ENCODE results near the gene RBM45. TPM values are rescaled to one million over a fixed set of nuclear protein-coding genes. Genes with fewer than 3 reads are reported as not detected.

RBM45 gene
- polyA plus RNA-seq, 1 donor from 2014 or later: 30.3 TPM

DNA sequence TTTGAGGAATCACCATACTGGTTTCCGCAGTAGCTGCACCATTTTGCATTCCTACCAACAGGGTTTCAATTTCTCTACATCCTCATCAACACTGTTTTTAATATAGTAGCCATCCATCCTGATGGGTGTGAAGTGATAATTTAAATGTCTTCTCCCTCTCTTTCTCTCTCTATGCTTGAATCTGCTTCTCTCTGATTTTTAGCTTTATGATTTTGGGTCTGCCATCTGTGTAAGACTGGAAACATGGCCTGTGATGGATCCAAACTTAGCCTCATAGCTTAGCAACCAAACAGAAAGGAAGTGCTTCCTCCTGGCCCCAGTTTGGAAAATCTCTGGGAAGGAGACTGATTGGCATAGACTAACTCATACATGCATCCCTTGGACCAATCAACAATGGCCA, 48.4 kb downstream of the RBM45 start:
- Histone ChIP-seq H3K9ac (ENCODE audit: low read length) (no peak overlapping the region), H3K4me3 (ENCODE audit: low read length) (no peak overlapping the region), H3K9me2 (ENCODE audit: insufficient read depth, low read length) (no peaks in the 10 kb centered on the region), H3K4me2 (ENCODE audit: low read length) (no peak overlapping the region), H3K79me2 (replicated peaks; ENCODE audit: insufficient read depth, low read length) (no peaks in the 10 kb centered on the region), H3K36me3 (ENCODE audit: insufficient read depth, low read length) (no peaks in the 10 kb centered on the region), H3K27ac (ENCODE audit: low read length) (no peak overlapping the region), H3K27me3 (ENCODE audit: insufficient read depth, low read depth, low read length) (no peaks in the 10 kb centered on the region), H4K20me1 (ENCODE audit: insufficient read depth) (no peaks in the 10 kb centered on the region), H3F3A (ENCODE audit: insufficient read depth, low read length, poor library complexity, severe bottlenecking) (no peaks in the 10 kb centered on the region), H3K9me3 (ENCODE audit: low read length) (no peaks in the 10 kb centered on the region), H2AFZ (ENCODE audit: low read depth, low read length) (no peak overlapping the region)
- TF ChIP-seq EP300 (conservative IDR thresholded peaks at IDR 0.05; ENCODE audit: poor library complexity, severe bottlenecking): no peak
- no peak for TF ChIP-seq MXI1 (conservative IDR thresholded peaks at IDR 0.05; ENCODE audit: poor library complexity, severe bottlenecking)
- no peak for TF ChIP-seq TAF1 (IDR thresholded peaks at IDR 0.05; ENCODE audit: low read depth)
- TF ChIP-seq EZH2 (IDR thresholded peaks at IDR 0.05; ENCODE audit: borderline replicate concordance, insufficient read depth, low read length, poor library complexity, severe bottlenecking): no peak
- no peak for TF ChIP-seq POLR2AphosphoS5 (IDR thresholded peaks at IDR 0.05)
- TF ChIP-seq, protein P1, sequence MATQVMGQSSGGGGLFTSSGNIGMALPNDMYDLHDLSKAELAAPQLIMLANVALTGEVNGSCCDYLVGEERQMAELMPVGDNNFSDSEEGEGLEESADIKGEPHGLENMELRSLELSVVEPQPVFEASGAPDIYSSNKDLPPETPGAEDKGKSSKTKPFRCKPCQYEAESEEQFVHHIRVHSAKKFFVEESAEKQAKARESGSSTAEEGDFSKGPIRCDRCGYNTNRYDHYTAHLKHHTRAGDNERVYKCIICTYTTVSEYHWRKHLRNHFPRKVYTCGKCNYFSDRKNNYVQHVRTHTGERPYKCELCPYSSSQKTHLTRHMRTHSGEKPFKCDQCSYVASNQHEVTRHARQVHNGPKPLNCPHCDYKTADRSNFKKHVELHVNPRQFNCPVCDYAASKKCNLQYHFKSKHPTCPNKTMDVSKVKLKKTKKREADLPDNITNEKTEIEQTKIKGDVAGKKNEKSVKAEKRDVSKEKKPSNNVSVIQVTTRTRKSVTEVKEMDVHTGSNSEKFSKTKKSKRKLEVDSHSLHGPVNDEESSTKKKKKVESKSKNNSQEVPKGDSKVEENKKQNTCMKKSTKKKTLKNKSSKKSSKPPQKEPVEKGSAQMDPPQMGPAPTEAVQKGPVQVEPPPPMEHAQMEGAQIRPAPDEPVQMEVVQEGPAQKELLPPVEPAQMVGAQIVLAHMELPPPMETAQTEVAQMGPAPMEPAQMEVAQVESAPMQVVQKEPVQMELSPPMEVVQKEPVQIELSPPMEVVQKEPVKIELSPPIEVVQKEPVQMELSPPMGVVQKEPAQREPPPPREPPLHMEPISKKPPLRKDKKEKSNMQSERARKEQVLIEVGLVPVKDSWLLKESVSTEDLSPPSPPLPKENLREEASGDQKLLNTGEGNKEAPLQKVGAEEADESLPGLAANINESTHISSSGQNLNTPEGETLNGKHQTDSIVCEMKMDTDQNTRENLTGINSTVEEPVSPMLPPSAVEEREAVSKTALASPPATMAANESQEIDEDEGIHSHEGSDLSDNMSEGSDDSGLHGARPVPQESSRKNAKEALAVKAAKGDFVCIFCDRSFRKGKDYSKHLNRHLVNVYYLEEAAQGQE (IDR thresholded peaks at IDR 0.05; ENCODE audit: borderline replicate concordance): no peak
- no peak for TF ChIP-seq SMC3 (conservative IDR thresholded peaks at IDR 0.05; ENCODE audit: poor library complexity)
- TF ChIP-seq, protein P2, sequence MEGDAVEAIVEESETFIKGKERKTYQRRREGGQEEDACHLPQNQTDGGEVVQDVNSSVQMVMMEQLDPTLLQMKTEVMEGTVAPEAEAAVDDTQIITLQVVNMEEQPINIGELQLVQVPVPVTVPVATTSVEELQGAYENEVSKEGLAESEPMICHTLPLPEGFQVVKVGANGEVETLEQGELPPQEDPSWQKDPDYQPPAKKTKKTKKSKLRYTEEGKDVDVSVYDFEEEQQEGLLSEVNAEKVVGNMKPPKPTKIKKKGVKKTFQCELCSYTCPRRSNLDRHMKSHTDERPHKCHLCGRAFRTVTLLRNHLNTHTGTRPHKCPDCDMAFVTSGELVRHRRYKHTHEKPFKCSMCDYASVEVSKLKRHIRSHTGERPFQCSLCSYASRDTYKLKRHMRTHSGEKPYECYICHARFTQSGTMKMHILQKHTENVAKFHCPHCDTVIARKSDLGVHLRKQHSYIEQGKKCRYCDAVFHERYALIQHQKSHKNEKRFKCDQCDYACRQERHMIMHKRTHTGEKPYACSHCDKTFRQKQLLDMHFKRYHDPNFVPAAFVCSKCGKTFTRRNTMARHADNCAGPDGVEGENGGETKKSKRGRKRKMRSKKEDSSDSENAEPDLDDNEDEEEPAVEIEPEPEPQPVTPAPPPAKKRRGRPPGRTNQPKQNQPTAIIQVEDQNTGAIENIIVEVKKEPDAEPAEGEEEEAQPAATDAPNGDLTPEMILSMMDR (IDR thresholded peaks at IDR 0.05; ENCODE audit: poor library complexity, severe bottlenecking): no peak
- no peak for TF ChIP-seq RAD21 (conservative IDR thresholded peaks at IDR 0.05)

DNA sequence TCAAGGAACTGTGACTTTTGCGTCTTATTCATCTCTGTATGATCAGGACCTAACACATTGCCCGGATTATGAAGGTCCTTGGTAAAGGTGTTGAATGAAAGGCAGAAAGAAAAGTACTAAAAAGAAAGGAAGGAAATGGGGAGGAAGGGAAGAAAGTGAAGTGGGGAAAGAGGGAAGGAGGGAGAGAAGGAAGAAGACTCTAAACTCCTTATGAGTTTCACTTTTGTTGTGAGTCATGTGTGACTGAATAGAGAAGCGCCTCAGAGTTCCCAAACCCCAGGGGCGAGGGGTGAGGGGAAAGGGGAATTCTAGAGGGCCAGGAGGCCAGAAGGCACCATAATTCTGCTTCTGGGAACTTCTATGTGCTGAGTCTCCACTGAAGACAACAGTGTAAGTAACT, 51.2 kb downstream of the RBM45 start:
- H3F3A ChIP-seq (ENCODE audit: insufficient read depth, low read length, poor library complexity, severe bottlenecking): no peaks in the 10 kb centered on the region
- H3K27ac ChIP-seq (ENCODE audit: low read length): no peak overlapping the region
- TF ChIP-seq SMC3 (conservative IDR thresholded peaks at IDR 0.05; ENCODE audit: poor library complexity) (no peak), POLR2AphosphoS5 (IDR thresholded peaks at IDR 0.05) (no peak), MXI1 (conservative IDR thresholded peaks at IDR 0.05; ENCODE audit: poor library complexity, severe bottlenecking) (no peak), EP300 (conservative IDR thresholded peaks at IDR 0.05; ENCODE audit: poor library complexity, severe bottlenecking) (no peak), TAF1 (IDR thresholded peaks at IDR 0.05; ENCODE audit: low read depth) (no peak), EZH2 (IDR thresholded peaks at IDR 0.05; ENCODE audit: borderline replicate concordance, insufficient read depth, low read length, poor library complexity, severe bottlenecking) (no peak)
- TF ChIP-seq, protein P2 (IDR thresholded peaks at IDR 0.05; ENCODE audit: poor library complexity, severe bottlenecking): no peak
- TF ChIP-seq, protein P1 (IDR thresholded peaks at IDR 0.05; ENCODE audit: borderline replicate concordance): no peak
- no peaks in the 10 kb centered on the region for H3K36me3 ChIP-seq (ENCODE audit: insufficient read depth, low read length)
- no peaks in the 10 kb centered on the region for H3K9me2 ChIP-seq (ENCODE audit: insufficient read depth, low read length)
- no peak overlapping the region for H3K4me3 ChIP-seq (ENCODE audit: low read length)
- no peaks in the 10 kb centered on the region for H3K79me2 ChIP-seq (replicated peaks; ENCODE audit: insufficient read depth, low read length)
- no peak overlapping the region for H3K4me2 ChIP-seq (ENCODE audit: low read length)
- H2AFZ ChIP-seq (ENCODE audit: low read depth, low read length): no peak overlapping the region
- no peaks in the 10 kb centered on the region for H3K9me3 ChIP-seq (ENCODE audit: low read length)
- no peaks in the 10 kb centered on the region for H3K27me3 ChIP-seq (ENCODE audit: insufficient read depth, low read depth, low read length)
- H4K20me1 ChIP-seq (ENCODE audit: insufficient read depth): no peaks in the 10 kb centered on the region
- no peak overlapping the region for H3K9ac ChIP-seq (ENCODE audit: low read length)
